H54 (cell line): ENCODE measurements around the gene SLC48A1.

Experiments
- DNase-seq: peaks from one replicate; pipeline ENCODE4 v3.0.0; 2011; ENCODE audit warnings: low spot score, mixed read lengths; ENCODE audit not compliant: insufficient read length
- FAIRE-seq: peaks from 3 replicates; lab custom pipeline; 2011; peaks lifted over from hg19 to GRCh38; lab: Jason Lieb, UNC
- POLR2A ChIP-seq: IDR thresholded peaks from 2 replicates; pipeline ENCODE4 v1.6.1; 2011; ENCODE audit warnings: low read depth, mild to moderate bottlenecking, low read length

The SLC48A1 gene

GRCh38 chr12:47782372-47782770, 9.3 kb downstream of the SLC48A1 start:
- DNase-seq (no peak), FAIRE-seq (no peak)
- no peak for TF ChIP-seq POLR2A

- no peak for DNase-seq
- no peak for FAIRE-seq
- no peak for TF ChIP-seq POLR2A
These were observed 10.2 kb downstream of the SLC48A1 start for GRCh38 chr12:47783024-47783755.

- FAIRE-seq = no peak
- DNase-seq = no peak
- TF ChIP-seq POLR2A = no peak
These were observed 11.1 kb downstream of the SLC48A1 start for GRCh38 chr12:47783821-47784819.

GRCh38 chr12:47785036-47785886, 12.2 kb downstream of the SLC48A1 start:
- no peak for DNase-seq
- TF ChIP-seq POLR2A = no peak
- no peak for FAIRE-seq

GRCh38 chr12:47785887-47786661, 13.0 kb downstream of the SLC48A1 start:
- TF ChIP-seq POLR2A = no peak
- DNase-seq (no peak), FAIRE-seq (no peak)

GRCh38 chr12:47786662-47787280, 13.7 kb downstream of the SLC48A1 start:
- DNase-seq (no peak), FAIRE-seq (no peak)
- TF ChIP-seq POLR2A = no peak

GRCh38 chr12:47787596-47788319, 14.7 kb downstream of the SLC48A1 start:
- TF ChIP-seq POLR2A = no peak
- FAIRE-seq (no peak), DNase-seq (no peak)

GRCh38 chr12:47789141-47789540, 16.1 kb downstream of the SLC48A1 start:
- FAIRE-seq = no peak
- no peak for TF ChIP-seq POLR2A
- DNase-seq = no peak

- FAIRE-seq (no peak), DNase-seq (no peak)
- TF ChIP-seq POLR2A = no peak
These were observed 16.9 kb downstream of the SLC48A1 start for GRCh38 chr12:47789712-47790489.

GRCh38 chr12:47790676-47791350, 17.8 kb downstream of the SLC48A1 start:
- TF ChIP-seq POLR2A = no peak
- no peak for DNase-seq
- no peak for FAIRE-seq

- no peak for FAIRE-seq
- DNase-seq = no peak
- no peak for TF ChIP-seq POLR2A
These were observed 18.3 kb downstream of the SLC48A1 start for GRCh38 chr12:47791351-47791746.
